Right atrium auricular region (tissue), 2 donors: Measurements from ENCODE around the gene KCTD5. TPM values are rescaled to one million over a fixed set of nuclear protein-coding genes. Genes with fewer than 3 reads are reported as not detected.
"Not testable (repeated sequence)": the region's sequence is repeated elsewhere in the genome, so short reads cannot be mapped to it uniquely, and the experiment has no call there.

Experiments
- DNase-seq: peaks from one replicate; pipeline ENCODE4 v3.0.0-alpha.2; 2019; ENCODE audit warnings: low spot score
- H3K27ac ChIP-seq, 2 donors: fragments of 200-600 bp; sonication (generic); 1 replicate in 1 of 2; 2 replicates in 1 of 2; pipeline ENCODE4 v1.5.1; 2016 to 2019
- H3K27me3 ChIP-seq, 2 donors: fragments of 200-600 bp; sonication (generic); one replicate each; pipeline versions ENCODE4 v1.5.1 to v1.6.0; 2017 to 2019
- H3K36me3 ChIP-seq: fragments of 200-600 bp; sonication (generic); one replicate; pipeline ENCODE4 v1.5.1; 2016
- H3K4me1 ChIP-seq, 2 donors: fragments of 200-600 bp; sonication (generic); one replicate each; pipeline versions ENCODE4 v1.5.1 to v1.6.0; 2017 to 2019
- H3K4me3 ChIP-seq, 2 donors: fragments of 200-600 bp; sonication (generic); 1 replicate in 1 of 2; 2 replicates in 1 of 2; pipeline ENCODE4 v1.5.1; 2017 to 2019; ENCODE audit warnings: mild to moderate bottlenecking in 1 of 2, moderate library complexity in 1 of 2
- H3K9me3 ChIP-seq, 2 donors: fragments of 200-600 bp; sonication (generic); one replicate each; pipeline ENCODE4 v1.5.1; 2019
- total RNA-seq, 2 donors: library from RNA; depleted of rRNA; stranded (reverse); fragments of >200 nt; gene quantifications; one replicate each; pipeline ENCODE4 v1.1.0, GENCODE V29; 2016
- TF ChIP-seq, protein P1 (sequence below), 2 donors: fragments of 200-600 bp; sonication (generic); IDR thresholded peaks; one replicate each; pipeline ENCODE4 v1.5.1; 2019; ENCODE audit warnings: antibody characterized with exemption in 2 of 2

KCTD5 gene
- total RNA-seq, 2 donors from 2014 or later: 12.5 to 15.6 TPM

DNA sequence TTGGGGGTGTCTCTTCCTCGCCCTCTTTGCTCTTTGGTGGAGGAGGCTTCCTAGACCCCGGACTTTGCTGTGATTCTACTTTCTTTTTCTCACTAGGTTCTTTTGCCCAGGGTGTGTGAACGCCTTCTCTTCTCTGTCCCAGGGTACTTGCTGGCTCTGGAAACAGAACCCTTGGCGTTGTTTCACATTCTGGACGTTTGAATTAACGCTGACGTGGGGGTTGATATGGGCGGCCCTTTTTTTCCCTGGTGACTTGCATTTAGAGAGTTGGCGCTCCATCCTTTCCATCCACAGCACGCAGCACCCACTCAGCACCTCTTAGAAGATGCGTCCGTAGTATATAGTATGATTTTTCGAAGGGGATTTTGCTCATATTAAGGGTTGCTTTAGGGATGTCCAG, 718 bp downstream of the KCTD5 start:
- not testable (repeated sequence) for DNase-seq, H3K36me3 ChIP-seq, H3K9me3 ChIP-seq, H3K27me3 ChIP-seq
- peak overlapping the region; percentile 85 to 97 for H3K4me3 ChIP-seq
- peaks cover 0 to 31% of the 10 kb centered on the region in 2 donors for H3K4me1 ChIP-seq
- H3K27ac ChIP-seq: peak overlapping the region; percentile 84 to 88

DNA sequence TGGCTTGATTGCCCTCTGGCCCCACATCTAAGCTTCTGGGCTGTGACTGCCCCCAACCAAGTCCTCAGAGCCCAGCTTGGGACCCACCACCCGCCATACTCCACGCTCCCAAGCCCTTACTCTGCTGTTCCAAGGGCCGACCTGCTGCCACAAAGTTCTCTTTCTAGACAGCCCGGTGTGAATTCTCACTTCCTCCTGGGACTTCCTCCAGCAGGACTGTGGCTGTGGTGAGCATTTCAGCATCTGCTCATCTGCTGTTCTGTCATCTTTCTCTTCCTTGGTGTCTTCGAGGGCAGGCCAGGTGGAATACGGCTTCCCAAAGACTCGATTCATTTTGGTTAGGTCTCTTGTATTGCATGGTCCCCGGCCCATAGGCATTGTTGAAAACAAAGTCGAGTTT, 3.8 kb downstream of the KCTD5 start:
- not testable (repeated sequence) for H3K4me3 ChIP-seq, H3K27ac ChIP-seq, H3K27me3 ChIP-seq, H3K36me3 ChIP-seq, DNase-seq, H3K9me3 ChIP-seq
- peaks cover 0 to 44% of the 10 kb centered on the region in 2 donors for H3K4me1 ChIP-seq

DNA sequence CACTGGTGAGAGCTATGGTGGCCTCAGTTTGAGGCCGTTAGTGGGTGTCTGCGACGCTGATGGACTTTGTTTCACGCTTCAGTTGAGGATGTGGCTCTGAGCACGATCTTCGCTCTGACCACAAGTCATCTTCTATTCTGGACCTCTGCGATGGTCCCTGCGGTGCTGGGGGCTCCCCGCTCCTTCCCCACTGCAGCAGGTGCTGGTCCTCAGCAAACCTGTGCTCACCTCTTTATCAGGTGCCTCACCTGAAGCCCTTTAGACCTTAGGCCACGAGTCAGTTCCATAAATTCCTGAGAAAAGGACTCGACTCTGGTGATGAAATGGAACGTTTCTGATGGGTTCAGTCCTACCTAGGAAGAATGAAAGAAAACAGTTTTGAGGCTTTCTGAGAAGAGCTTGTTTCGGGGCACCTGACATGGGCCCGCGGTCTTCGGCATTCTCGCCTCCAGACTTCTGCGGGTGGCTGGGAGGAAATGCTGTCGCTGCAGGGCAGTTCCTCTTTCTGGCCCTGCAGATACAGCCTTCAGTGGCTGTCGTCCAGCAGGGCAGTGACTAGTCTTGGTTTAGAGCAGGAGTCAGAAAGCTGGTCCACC, 4.7 kb downstream of the KCTD5 start:
- TF ChIP-seq, protein P1, sequence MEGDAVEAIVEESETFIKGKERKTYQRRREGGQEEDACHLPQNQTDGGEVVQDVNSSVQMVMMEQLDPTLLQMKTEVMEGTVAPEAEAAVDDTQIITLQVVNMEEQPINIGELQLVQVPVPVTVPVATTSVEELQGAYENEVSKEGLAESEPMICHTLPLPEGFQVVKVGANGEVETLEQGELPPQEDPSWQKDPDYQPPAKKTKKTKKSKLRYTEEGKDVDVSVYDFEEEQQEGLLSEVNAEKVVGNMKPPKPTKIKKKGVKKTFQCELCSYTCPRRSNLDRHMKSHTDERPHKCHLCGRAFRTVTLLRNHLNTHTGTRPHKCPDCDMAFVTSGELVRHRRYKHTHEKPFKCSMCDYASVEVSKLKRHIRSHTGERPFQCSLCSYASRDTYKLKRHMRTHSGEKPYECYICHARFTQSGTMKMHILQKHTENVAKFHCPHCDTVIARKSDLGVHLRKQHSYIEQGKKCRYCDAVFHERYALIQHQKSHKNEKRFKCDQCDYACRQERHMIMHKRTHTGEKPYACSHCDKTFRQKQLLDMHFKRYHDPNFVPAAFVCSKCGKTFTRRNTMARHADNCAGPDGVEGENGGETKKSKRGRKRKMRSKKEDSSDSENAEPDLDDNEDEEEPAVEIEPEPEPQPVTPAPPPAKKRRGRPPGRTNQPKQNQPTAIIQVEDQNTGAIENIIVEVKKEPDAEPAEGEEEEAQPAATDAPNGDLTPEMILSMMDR (IDR thresholded peaks at IDR 0.05): no peak
- Histone ChIP-seq H3K27me3 (no peaks in the 10 kb centered on the region), H3K4me3 (no peak overlapping the region), H3K9me3 (no peaks in the 10 kb centered on the region), H3K36me3 (no peaks in the 10 kb centered on the region), H3K27ac (no peak overlapping the region), H3K4me1 (peaks cover 0 to 44% of the 10 kb centered on the region in 2 donors)
- DNase-seq: no peak

DNA sequence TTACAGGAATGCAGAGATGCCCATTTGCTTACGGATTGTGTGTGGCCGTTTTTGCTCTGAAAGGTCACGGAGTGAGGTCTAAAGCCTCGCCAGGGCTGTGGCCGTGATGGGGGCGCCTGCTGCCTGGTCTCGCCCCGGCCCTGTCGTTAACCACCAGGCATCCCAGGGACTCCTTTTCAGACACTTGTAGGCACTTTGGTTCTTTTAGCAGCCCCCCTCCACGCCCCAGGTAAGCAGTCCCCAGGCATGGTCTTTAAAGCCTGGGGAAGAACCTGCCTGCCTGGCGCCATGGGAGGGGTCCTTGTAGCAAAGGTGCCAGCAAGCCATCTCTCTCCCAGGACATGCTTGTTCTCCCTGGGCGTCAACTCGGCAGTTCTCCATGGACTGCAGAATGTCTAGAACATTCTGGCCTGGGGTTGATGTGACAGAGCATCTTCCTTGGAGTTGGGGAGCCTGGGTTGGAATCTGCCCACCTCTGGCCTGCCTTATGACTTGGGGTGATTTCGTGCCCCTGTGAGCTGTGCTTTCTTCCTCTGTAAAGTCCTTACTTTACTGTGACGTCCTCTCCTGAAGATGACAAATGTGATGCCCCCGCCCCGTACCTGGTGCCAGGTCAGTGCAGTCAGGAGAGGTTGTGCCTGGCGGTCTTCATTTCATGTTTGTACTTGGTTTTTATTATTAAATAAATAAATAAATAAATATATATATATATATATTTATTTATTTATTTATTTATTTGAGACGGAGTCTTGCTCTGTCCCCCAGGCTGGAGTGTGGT, 5.4 kb downstream of the KCTD5 start:
- TF ChIP-seq, protein P1 (IDR thresholded peaks at IDR 0.05): no peak
- Histone ChIP-seq H3K27ac (no peak overlapping the region), H3K9me3 (no peaks in the 10 kb centered on the region), H3K36me3 (no peaks in the 10 kb centered on the region), H3K27me3 (no peaks in the 10 kb centered on the region), H3K4me3 (no peak overlapping the region), H3K4me1 (peaks cover 0 to 51% of the 10 kb centered on the region in 2 donors)
- no peak for DNase-seq

DNA sequence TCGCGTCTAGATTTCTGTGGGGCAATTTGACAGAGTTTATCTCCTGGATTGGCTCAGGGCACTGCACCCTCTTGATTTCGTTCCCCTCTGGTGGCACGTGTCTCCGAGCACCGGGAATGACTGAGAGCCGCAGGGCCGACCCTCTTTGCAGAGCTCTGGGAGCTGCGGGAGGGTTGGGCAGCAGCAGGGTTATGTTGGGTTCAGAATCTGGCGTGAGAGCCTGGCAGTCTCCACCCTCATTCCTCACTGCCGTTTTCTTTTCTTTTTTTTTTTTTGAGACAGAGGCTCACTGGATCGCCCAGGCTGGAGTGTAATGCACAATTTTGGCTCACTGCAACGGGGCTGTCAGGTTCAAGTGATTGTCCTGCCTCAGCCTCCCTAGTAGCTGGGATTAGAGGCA, 7.1 kb downstream of the KCTD5 start:
- not testable (repeated sequence) for H3K9me3 ChIP-seq, H3K27ac ChIP-seq, H3K4me3 ChIP-seq, H3K27me3 ChIP-seq, H3K36me3 ChIP-seq, DNase-seq
- H3K4me1 ChIP-seq: peaks cover 0 to 50% of the 10 kb centered on the region in 2 donors

DNA sequence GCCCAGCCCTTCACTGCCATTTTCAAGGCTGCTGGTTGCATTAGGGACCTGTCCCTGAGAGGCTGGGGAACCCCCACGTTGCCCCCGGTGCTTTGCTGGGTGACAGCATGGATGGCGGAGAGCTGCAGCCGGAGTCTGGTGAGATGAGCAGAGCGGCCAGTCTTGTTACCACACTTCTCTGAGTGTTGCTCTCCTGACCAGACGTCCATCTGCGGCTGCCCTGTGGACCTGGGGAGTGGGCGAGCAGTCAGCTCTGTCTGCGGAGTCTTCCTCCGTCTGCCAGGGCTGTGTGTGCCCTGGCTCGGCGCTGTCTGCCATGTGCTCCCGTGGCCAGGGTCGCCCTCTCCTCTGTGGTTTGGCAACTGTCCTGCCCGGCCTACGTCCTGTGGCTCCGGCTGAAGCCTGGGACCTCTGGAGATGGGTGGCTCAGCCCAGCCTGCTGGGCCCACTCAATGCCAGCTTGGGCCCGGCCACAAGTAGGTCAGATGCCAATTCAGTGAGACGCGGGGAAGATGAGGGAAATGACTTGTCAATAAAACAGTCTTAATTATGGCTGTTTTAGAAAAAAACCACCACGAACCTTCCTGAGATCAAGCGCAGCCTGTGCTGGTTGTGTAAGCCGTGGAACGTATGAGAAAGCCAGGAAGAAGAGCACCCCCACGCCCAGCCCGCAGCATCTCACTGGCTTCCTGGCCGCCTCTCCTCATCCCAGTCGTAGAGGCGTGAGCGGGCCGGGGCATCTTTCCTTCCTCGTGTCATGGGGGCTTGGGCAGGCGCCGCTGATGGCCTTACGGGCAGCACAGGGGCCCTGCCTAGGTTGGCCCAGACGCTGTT, 7.9 kb downstream of the KCTD5 start:
- no peak overlapping the region for H3K4me3 ChIP-seq
- peak overlapping the region; percentile 1 to 83 for H3K27ac ChIP-seq
- H3K36me3 ChIP-seq: no peaks in the 10 kb centered on the region
- TF ChIP-seq, protein P1 (IDR thresholded peaks at IDR 0.05): no peak
- peaks cover 0 to 48% of the 10 kb centered on the region in 2 donors for H3K4me1 ChIP-seq
- H3K9me3 ChIP-seq: no peaks in the 10 kb centered on the region
- DNase-seq: no peak
- H3K27me3 ChIP-seq: no peaks in the 10 kb centered on the region

DNA sequence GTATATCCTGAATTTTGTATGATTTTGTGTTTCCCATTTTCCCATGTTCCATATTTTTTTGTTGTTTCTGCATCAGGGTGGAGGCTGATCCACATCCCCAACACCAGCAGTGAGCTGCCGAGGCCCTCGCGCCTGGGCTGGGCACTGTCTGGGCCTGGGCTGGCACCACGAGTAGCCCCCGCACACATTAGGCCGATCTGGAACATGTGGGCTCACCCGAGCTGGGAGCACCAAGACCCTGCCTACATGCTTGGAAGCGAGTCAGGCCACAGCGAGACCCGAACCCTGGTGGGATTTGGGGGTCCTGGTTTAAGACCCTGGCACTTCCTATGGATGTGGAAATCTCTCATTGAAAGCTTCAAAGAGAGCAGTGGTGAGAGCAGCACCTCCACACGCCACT, 8.5 kb downstream of the KCTD5 start:
- Histone ChIP-seq H3K36me3 (no peaks in the 10 kb centered on the region), H3K9me3 (no peaks in the 10 kb centered on the region), H3K27me3 (no peaks in the 10 kb centered on the region), H3K4me3 (no peak overlapping the region), H3K4me1 (peaks cover 0 to 48% of the 10 kb centered on the region in 2 donors), H3K27ac (peak overlapping the region; percentile 71 to 83)
- TF ChIP-seq, protein P1 (IDR thresholded peaks at IDR 0.05): no peak
- DNase-seq: no peak
